ENCODE results near the gene AJAP1. TPM values are rescaled to one million over a fixed set of nuclear protein-coding genes. Genes with fewer than 3 reads are reported as not detected.

Gene AJAP1
- total RNA-seq, 2 experiments from 2014 or later = not detected

GRCh38 chr1:4621646-4622045 is 32.8 kb upstream of the AJAP1 start:
- no peak overlapping the region for H3K4me2 ChIP-seq (ENCODE audit: low read length)
- CTCF ChIA-PET (ENCODE audit: unreplicated experiment) = no interaction called here
- H3K36me3 ChIP-seq (ENCODE audit: insufficient read depth, low read length) = no peaks in the 10 kb centered on the region
- no peak overlapping the region for H2AFZ ChIP-seq (ENCODE audit: low read length)
- H3K79me2 ChIP-seq (ENCODE audit: insufficient read depth, low read depth, low read length) = no peaks in the 10 kb centered on the region
- H3K4me1 ChIP-seq (ENCODE audit: insufficient read depth, low read length, poor library complexity, severe bottlenecking) = no peaks in the 10 kb centered on the region
- TF ChIP-seq EZH2phosphoT487 (IDR thresholded peaks at IDR 0.05; ENCODE audit: borderline replicate concordance, low read depth, low read length) (no peak), CTCF (conservative IDR thresholded peaks at IDR 0.05; ENCODE audit: low read length) (no peak)
- POLR2A ChIA-PET = no interaction called here
- H3K9me3 ChIP-seq (ENCODE audit: low read length) = no peaks in the 10 kb centered on the region
- H3K27ac ChIP-seq (ENCODE audit: low read depth, low read length, poor library complexity, severe bottlenecking) = no peak overlapping the region
- H3K4me3 ChIP-seq (ENCODE audit: low read depth, low read length, poor library complexity, severe bottlenecking) = no peak overlapping the region
- no peaks in the 10 kb centered on the region for H3K9me2 ChIP-seq (ENCODE audit: insufficient read depth, low read length)
- no peak for DNase-seq (ENCODE audit: low spot score)
- intact Hi-C loops (cut with micrococcal nuclease; ENCODE audit: unreplicated experiment) = no loop called here
- H4K20me1 ChIP-seq (ENCODE audit: insufficient read depth, low read length) = no peaks in the 10 kb centered on the region
- no TSS peak for BruUV-seq (replicated peaks)

DNA sequence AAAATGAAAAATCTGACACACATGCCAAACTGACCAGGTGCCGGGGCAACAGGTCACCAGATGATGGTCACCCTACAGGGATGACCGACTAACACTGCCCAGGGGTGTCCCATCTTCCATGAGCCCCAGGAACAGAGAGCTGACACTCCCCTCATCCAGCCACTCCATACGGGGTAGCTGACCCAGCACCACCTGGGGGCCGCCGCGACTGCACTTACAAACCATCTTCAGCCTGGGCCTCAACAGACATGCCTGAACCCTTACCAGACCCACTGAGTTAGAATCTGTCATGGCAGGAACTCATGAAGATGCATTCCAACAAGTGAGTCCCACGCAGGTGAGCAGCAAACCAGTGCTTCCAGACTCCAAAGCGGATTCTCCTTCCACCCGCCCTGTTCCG is 31.6 kb upstream of the AJAP1 start:
- Histone ChIP-seq H2AFZ (ENCODE audit: low read length) (no peak overlapping the region), H3K36me3 (ENCODE audit: insufficient read depth, low read length) (no peaks in the 10 kb centered on the region), H3K9me3 (ENCODE audit: low read length) (no peaks in the 10 kb centered on the region), H3K9me2 (ENCODE audit: insufficient read depth, low read length) (no peaks in the 10 kb centered on the region), H3K79me2 (ENCODE audit: insufficient read depth, low read depth, low read length) (no peaks in the 10 kb centered on the region), H3K4me1 (ENCODE audit: insufficient read depth, low read length, poor library complexity, severe bottlenecking) (no peaks in the 10 kb centered on the region), H3K4me3 (ENCODE audit: low read depth, low read length, poor library complexity, severe bottlenecking) (no peak overlapping the region), H3K4me2 (ENCODE audit: low read length) (no peak overlapping the region), H4K20me1 (ENCODE audit: insufficient read depth, low read length) (no peaks in the 10 kb centered on the region), H3K27ac (ENCODE audit: low read depth, low read length, poor library complexity, severe bottlenecking) (no peak overlapping the region)
- DNase-seq (ENCODE audit: low spot score) = no peak
- ChIA-PET CTCF (ENCODE audit: unreplicated experiment) (no interaction called here), POLR2A (no interaction called here)
- no TSS peak for BruUV-seq (replicated peaks)
- intact Hi-C loops (cut with micrococcal nuclease; ENCODE audit: unreplicated experiment) = no loop called here
- TF ChIP-seq EZH2phosphoT487 (IDR thresholded peaks at IDR 0.05; ENCODE audit: borderline replicate concordance, low read depth, low read length) = no peak
- no peak for TF ChIP-seq CTCF (conservative IDR thresholded peaks at IDR 0.05; ENCODE audit: low read length)

GRCh38 chr1:4624141-4624715 is 30.2 kb upstream of the AJAP1 start:
- no peak overlapping the region for H3K4me2 ChIP-seq (ENCODE audit: low read length)
- intact Hi-C loops (cut with micrococcal nuclease; ENCODE audit: unreplicated experiment) = no loop called here
- no peak for DNase-seq (ENCODE audit: low spot score)
- no peak overlapping the region for H2AFZ ChIP-seq (ENCODE audit: low read length)
- H3K27ac ChIP-seq (ENCODE audit: low read depth, low read length, poor library complexity, severe bottlenecking) = no peak overlapping the region
- H3K9me2 ChIP-seq (ENCODE audit: insufficient read depth, low read length) = no peaks in the 10 kb centered on the region
- H4K20me1 ChIP-seq (ENCODE audit: insufficient read depth, low read length) = no peaks in the 10 kb centered on the region
- no peaks in the 10 kb centered on the region for H3K9me3 ChIP-seq (ENCODE audit: low read length)
- TF ChIP-seq EZH2phosphoT487 (IDR thresholded peaks at IDR 0.05; ENCODE audit: borderline replicate concordance, low read depth, low read length) (no peak), CTCF (conservative IDR thresholded peaks at IDR 0.05; ENCODE audit: low read length) (no peak)
- H3K36me3 ChIP-seq (ENCODE audit: insufficient read depth, low read length) = no peaks in the 10 kb centered on the region
- BruUV-seq (replicated peaks) = no TSS peak
- CTCF ChIA-PET (ENCODE audit: unreplicated experiment) = no interaction called here
- no peaks in the 10 kb centered on the region for H3K4me1 ChIP-seq (ENCODE audit: insufficient read depth, low read length, poor library complexity, severe bottlenecking)
- H3K4me3 ChIP-seq (ENCODE audit: low read depth, low read length, poor library complexity, severe bottlenecking) = no peak overlapping the region
- H3K79me2 ChIP-seq (ENCODE audit: insufficient read depth, low read depth, low read length) = no peaks in the 10 kb centered on the region
- POLR2A ChIA-PET = no interaction called here
